ENCODE results near the gene PLD3.

Gene PLD3

GRCh38 chr19:40341601-40342482 is 6.7 kb upstream of the PLD3 start:
- ATAC-seq (no peak), DNase-seq (ENCODE audit: low spot score in 2 of 2) (no peak)
- peak overlapping the region; percentile 7 for H3K27ac Mint-ChIP-seq
- H3K36me3 Mint-ChIP-seq: peaks cover 29% of the 10 kb centered on the region
- no peaks in the 10 kb centered on the region for H3K9me3 Mint-ChIP-seq
- no peak overlapping the region for H3K4me3 Mint-ChIP-seq
- peaks cover 27% of the 10 kb centered on the region for H3K4me1 Mint-ChIP-seq

GRCh38 chr19:40342644-40343311 is 5.7 kb upstream of the PLD3 start:
- no peak overlapping the region for H3K4me3 Mint-ChIP-seq
- no peaks in the 10 kb centered on the region for H3K9me3 Mint-ChIP-seq
- no peak for ATAC-seq
- no peak for DNase-seq (ENCODE audit: low spot score in 2 of 2)
- H3K36me3 Mint-ChIP-seq: peaks cover 29% of the 10 kb centered on the region
- H3K27ac Mint-ChIP-seq: peak overlapping the region; percentile 7
- H3K4me1 Mint-ChIP-seq: peaks cover 36% of the 10 kb centered on the region

- Mint-ChIP-seq H3K9me3 (no peaks in the 10 kb centered on the region), H3K36me3 (peaks cover 31% of the 10 kb centered on the region), H3K4me1 (peaks cover 46% of the 10 kb centered on the region), H3K4me3 (no peak overlapping the region), H3K27ac (no peak overlapping the region)
- DNase-seq (ENCODE audit: low spot score in 2 of 2) (no peak), ATAC-seq (no peak)
Measured at GRCh38 chr19:40344422-40344821, 4.1 kb upstream of the PLD3 start.

- Mint-ChIP-seq H3K27ac (peak overlapping the region; percentile 77), H3K4me1 (peaks cover 37% of the 10 kb centered on the region), H3K9me3 (no peaks in the 10 kb centered on the region), H3K36me3 (peaks cover 20% of the 10 kb centered on the region), H3K4me3 (peak overlapping the region; percentile 78)
- ATAC-seq (no peak), DNase-seq (ENCODE audit: low spot score in 2 of 2) (peak in 1 of 2 donors; percentile 50)
Measured at GRCh38 chr19:40348961-40349507, 539 bp downstream of the PLD3 start.

- Mint-ChIP-seq H3K36me3 (peaks cover 5% of the 10 kb centered on the region), H3K27ac (peak overlapping the region; percentile 39), H3K4me3 (no peak overlapping the region), H3K9me3 (no peaks in the 10 kb centered on the region), H3K4me1 (peaks cover 12% of the 10 kb centered on the region)
- no peak for DNase-seq (ENCODE audit: low spot score in 2 of 2)
- no peak for ATAC-seq
Measured at GRCh38 chr19:40355975-40356680, 7.6 kb downstream of the PLD3 start.

GRCh38 chr19:40356681-40357595 is 8.4 kb downstream of the PLD3 start:
- H3K9me3 Mint-ChIP-seq: no peaks in the 10 kb centered on the region
- H3K36me3 Mint-ChIP-seq: peaks cover 5% of the 10 kb centered on the region
- DNase-seq (ENCODE audit: low spot score in 2 of 2): no peak
- peaks cover 12% of the 10 kb centered on the region for H3K4me1 Mint-ChIP-seq
- no peak overlapping the region for H3K4me3 Mint-ChIP-seq
- H3K27ac Mint-ChIP-seq: peak overlapping the region; percentile 39
- no peak for ATAC-seq

GRCh38 chr19:40357640-40358039 is 9.1 kb downstream of the PLD3 start:
- no peak for ATAC-seq
- Mint-ChIP-seq H3K9me3 (no peaks in the 10 kb centered on the region), H3K36me3 (peaks cover 5% of the 10 kb centered on the region), H3K4me1 (peaks cover 12% of the 10 kb centered on the region), H3K4me3 (no peak overlapping the region), H3K27ac (no peak overlapping the region)
- no peak for DNase-seq (ENCODE audit: low spot score in 2 of 2)

- Mint-ChIP-seq H3K36me3 (peaks cover 3% of the 10 kb centered on the region), H3K27ac (no peak overlapping the region), H3K4me3 (no peak overlapping the region), H3K9me3 (no peaks in the 10 kb centered on the region), H3K4me1 (peaks cover 21% of the 10 kb centered on the region)
- DNase-seq (ENCODE audit: low spot score in 2 of 2) (no peak), ATAC-seq (peak; percentile 31)
Measured at GRCh38 chr19:40358773-40359172, 10.3 kb downstream of the PLD3 start.

GRCh38 chr19:40360020-40360707 is 11.7 kb downstream of the PLD3 start:
- no peak overlapping the region for H3K4me3 Mint-ChIP-seq
- no peak overlapping the region for H3K27ac Mint-ChIP-seq
- no peak for ATAC-seq
- no peaks in the 10 kb centered on the region for H3K36me3 Mint-ChIP-seq
- peaks cover 26% of the 10 kb centered on the region for H3K4me1 Mint-ChIP-seq
- DNase-seq (ENCODE audit: low spot score in 2 of 2): no peak
- H3K9me3 Mint-ChIP-seq: no peaks in the 10 kb centered on the region

GRCh38 chr19:40360708-40361241 is 12.3 kb downstream of the PLD3 start:
- Mint-ChIP-seq H3K4me1 (peaks cover 29% of the 10 kb centered on the region), H3K27ac (no peak overlapping the region), H3K36me3 (peaks cover 2% of the 10 kb centered on the region), H3K9me3 (no peaks in the 10 kb centered on the region), H3K4me3 (no peak overlapping the region)
- ATAC-seq (no peak), DNase-seq (ENCODE audit: low spot score in 2 of 2) (no peak)

GRCh38 chr19:40362160-40362559 is 13.7 kb downstream of the PLD3 start:
- DNase-seq (ENCODE audit: low spot score in 2 of 2): no peak
- peaks cover 18% of the 10 kb centered on the region for H3K4me1 Mint-ChIP-seq
- peak overlapping the region; percentile 48 for H3K27ac Mint-ChIP-seq
- H3K4me3 Mint-ChIP-seq: no peak overlapping the region
- H3K9me3 Mint-ChIP-seq: no peaks in the 10 kb centered on the region
- peaks cover 12% of the 10 kb centered on the region for H3K36me3 Mint-ChIP-seq
- no peak for ATAC-seq

GRCh38 chr19:40363069-40363468 is 14.6 kb downstream of the PLD3 start:
- H3K27ac Mint-ChIP-seq: no peak overlapping the region
- DNase-seq (ENCODE audit: low spot score in 2 of 2) (no peak), ATAC-seq (no peak)
- peaks cover 18% of the 10 kb centered on the region for H3K4me1 Mint-ChIP-seq
- no peak overlapping the region for H3K4me3 Mint-ChIP-seq
- no peaks in the 10 kb centered on the region for H3K9me3 Mint-ChIP-seq
- H3K36me3 Mint-ChIP-seq: peaks cover 13% of the 10 kb centered on the region

- peak overlapping the region; percentile 60 for H3K4me3 Mint-ChIP-seq
- DNase-seq (ENCODE audit: low spot score in 2 of 2) (no peak), ATAC-seq (no peak)
- no peaks in the 10 kb centered on the region for H3K9me3 Mint-ChIP-seq
- peaks cover 18% of the 10 kb centered on the region for H3K4me1 Mint-ChIP-seq
- no peak overlapping the region for H3K27ac Mint-ChIP-seq
- H3K36me3 Mint-ChIP-seq: peaks cover 13% of the 10 kb centered on the region
Measured at GRCh38 chr19:40365010-40365409, 16.5 kb downstream of the PLD3 start.

All from stimulated activated effector memory CD8-positive, alpha-beta T cell treated with anti-CD3 and anti-CD28 coated beads, Interleukin-12 subunit alpha, Interleukin-12 subunit beta, amount 100 ng/mL, for 72 hours (primary cell).